Left lung (tissue), 10 donors: ENCODE results near the gene DENND1A. TPM values are rescaled to one million over a fixed set of nuclear protein-coding genes. Genes with fewer than 3 reads are reported as not detected.

Experiments used
- ATAC-seq: fragments of 200-7000 bp; cut with Tn5 transposase; one replicate; pipeline ENCODE4 v1.9.1; 2020; ENCODE audit warnings: moderate library complexity
- DNase-seq, 4 donors: peaks; one replicate each; pipeline ENCODE4 v3.0.0-alpha.2; 2013 to 2020
- H3K27ac ChIP-seq, 2 donors: fragments of 200-600 bp; sonication (generic) in 1 of 2; one replicate each; pipeline versions ENCODE4 v1.5.0 to v1.8.0; 2020 to 2021
- H3K27me3 ChIP-seq, 2 donors: fragments of 200-600 bp; sonication (generic) in 1 of 2; one replicate each; pipeline versions ENCODE4 v1.5.0 to v1.8.0; 2020 to 2021
- H3K36me3 ChIP-seq, 2 donors: fragments of 200-600 bp; sonication (generic) in 1 of 2; one replicate each; pipeline versions ENCODE4 v1.5.0 to v1.8.0; 2020 to 2021
- H3K4me1 ChIP-seq, 2 donors: fragments of 200-600 bp; one replicate each; pipeline ENCODE4 v1.8.0; 2021
- H3K4me3 ChIP-seq, 2 donors: fragments of 200-600 bp; sonication (generic) in 1 of 2; one replicate each; pipeline versions ENCODE4 v1.5.0 to v1.8.0; 2020 to 2021; ENCODE audit warnings: mild to moderate bottlenecking in 1 of 2
- H3K9me3 ChIP-seq, 2 donors: fragments of 200-600 bp; sonication (generic) in 1 of 2; one replicate each; pipeline versions ENCODE4 v1.5.0 to v1.8.0; 2020 to 2021
- intact Hi-C, 2 donors: fragments of 100-400 bp; cut with DNase I; formaldehyde crosslinking; loops; one replicate each; pipeline versions ENCODE4 v1.11.2 to v1.14.2; 2022
- polyA plus RNA-seq, 6 donors: library from polyadenylated mRNA; unstranded; fragments of 120-200 nt; gene quantifications; one replicate each; pipeline ENCODE4 v1.2.1, GENCODE V29; 2013; ENCODE audit not compliant: insufficient read length in 6 of 6
- total RNA-seq, 2 donors: library from RNA; stranded (reverse); fragmentation: NEBNext Ultra II Directional; extraction: Animal tissue kit (Norgen Biotek cat#: 25700); gene quantifications; one replicate each; pipeline ENCODE4 v1.2.1, GENCODE V29; 2021
- TF ChIP-seq, protein P1 (sequence below), 2 donors: fragments of 200-600 bp; sonication (generic) in 1 of 2; IDR thresholded peaks; one replicate each; pipeline versions ENCODE4 v1.5.0 to v1.8.0; 2021; ENCODE audit warnings: antibody characterized with exemption in 2 of 2
- donor health status: DM: no; HTN: yes; CAD: no.
- donor health status: DM: no; HTN: no; CAD: no.

The DENND1A gene
- total and polyA plus RNA-seq, 8 donors: 8.3 to 23.2 (median 9.7) TPM

DNA sequence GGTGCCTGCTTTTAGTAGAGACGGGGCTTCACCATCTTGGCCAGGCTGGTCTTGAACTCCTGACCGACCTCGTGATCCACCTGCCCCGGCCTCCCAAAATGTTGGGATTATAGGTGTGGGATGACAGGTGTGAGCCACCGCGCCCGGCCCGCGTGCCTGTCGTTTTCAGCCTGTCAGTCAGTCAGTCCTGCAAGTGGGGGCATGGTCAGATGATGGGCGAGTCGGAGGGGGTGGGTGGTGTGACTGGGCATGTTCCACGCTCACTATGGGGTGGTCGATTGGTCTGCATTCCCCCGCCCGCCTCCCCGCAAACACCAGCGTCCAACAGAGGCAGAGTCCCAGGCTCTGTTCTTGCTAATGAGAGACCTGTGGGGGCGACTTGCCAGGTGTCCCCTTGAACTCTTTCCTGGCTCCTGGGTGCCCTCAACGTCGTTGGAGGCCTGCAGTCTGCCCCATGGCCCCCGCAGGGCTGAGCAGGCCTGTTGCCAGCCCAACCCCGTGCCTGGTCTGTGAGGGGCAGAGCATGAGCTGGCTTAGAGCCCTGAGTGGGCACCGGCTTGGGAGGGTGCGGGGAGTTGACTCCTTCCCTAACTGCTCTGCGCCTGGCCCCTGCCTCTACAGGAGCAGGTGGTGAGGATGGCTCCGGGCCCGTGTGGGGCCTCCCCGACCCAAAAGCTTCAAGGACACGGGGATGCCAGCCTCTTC is 550.8 kb downstream of the DENND1A start:
- ATAC-seq (no peak), DNase-seq (peak in 1 of 4 donors; percentile 81)
- Histone ChIP-seq H3K36me3 (peaks cover 0 to 28% of the 10 kb centered on the region in 2 donors), H3K27ac (no peak overlapping the region), H3K4me1 (peaks cover 0 to 5% of the 10 kb centered on the region in 2 donors), H3K4me3 (no peak overlapping the region), H3K9me3 (no peaks in the 10 kb centered on the region), H3K27me3 (peaks cover 10 to 27% of the 10 kb centered on the region in 2 donors)
- intact Hi-C loops: no loop called here
- TF ChIP-seq, protein P1, sequence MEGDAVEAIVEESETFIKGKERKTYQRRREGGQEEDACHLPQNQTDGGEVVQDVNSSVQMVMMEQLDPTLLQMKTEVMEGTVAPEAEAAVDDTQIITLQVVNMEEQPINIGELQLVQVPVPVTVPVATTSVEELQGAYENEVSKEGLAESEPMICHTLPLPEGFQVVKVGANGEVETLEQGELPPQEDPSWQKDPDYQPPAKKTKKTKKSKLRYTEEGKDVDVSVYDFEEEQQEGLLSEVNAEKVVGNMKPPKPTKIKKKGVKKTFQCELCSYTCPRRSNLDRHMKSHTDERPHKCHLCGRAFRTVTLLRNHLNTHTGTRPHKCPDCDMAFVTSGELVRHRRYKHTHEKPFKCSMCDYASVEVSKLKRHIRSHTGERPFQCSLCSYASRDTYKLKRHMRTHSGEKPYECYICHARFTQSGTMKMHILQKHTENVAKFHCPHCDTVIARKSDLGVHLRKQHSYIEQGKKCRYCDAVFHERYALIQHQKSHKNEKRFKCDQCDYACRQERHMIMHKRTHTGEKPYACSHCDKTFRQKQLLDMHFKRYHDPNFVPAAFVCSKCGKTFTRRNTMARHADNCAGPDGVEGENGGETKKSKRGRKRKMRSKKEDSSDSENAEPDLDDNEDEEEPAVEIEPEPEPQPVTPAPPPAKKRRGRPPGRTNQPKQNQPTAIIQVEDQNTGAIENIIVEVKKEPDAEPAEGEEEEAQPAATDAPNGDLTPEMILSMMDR (IDR thresholded peaks at IDR 0.05): no peak

DNA sequence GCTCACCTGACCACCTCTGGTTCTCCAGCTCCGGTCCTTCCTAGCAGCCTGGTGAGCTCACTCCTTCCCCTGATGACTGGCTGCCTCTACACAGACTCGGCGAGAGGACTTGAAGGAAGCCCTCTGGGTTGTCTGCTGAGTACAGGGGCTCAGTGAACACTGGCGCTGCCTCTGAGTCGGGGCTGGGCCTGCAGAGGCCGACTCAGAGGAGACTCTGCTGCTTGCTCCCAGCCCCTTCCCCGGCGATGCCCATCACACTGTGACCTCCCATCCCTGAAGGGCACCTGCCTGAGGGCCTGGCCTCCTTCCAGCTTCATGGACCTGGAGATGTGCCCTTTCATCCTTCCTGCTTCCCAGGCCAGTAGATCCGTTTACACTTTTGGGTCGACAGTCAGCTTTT is 551.9 kb downstream of the DENND1A start:
- Histone ChIP-seq H3K27ac (no peak overlapping the region), H3K9me3 (no peaks in the 10 kb centered on the region), H3K4me1 (peaks cover 0 to 5% of the 10 kb centered on the region in 2 donors), H3K4me3 (no peak overlapping the region), H3K36me3 (peaks cover 0 to 17% of the 10 kb centered on the region in 2 donors), H3K27me3 (peaks cover 21 to 38% of the 10 kb centered on the region in 2 donors)
- intact Hi-C loops: no loop called here
- ATAC-seq: no peak
- peak in 1 of 4 donors; percentile 67 for DNase-seq
- TF ChIP-seq, protein P1 (IDR thresholded peaks at IDR 0.05): no peak

DNA sequence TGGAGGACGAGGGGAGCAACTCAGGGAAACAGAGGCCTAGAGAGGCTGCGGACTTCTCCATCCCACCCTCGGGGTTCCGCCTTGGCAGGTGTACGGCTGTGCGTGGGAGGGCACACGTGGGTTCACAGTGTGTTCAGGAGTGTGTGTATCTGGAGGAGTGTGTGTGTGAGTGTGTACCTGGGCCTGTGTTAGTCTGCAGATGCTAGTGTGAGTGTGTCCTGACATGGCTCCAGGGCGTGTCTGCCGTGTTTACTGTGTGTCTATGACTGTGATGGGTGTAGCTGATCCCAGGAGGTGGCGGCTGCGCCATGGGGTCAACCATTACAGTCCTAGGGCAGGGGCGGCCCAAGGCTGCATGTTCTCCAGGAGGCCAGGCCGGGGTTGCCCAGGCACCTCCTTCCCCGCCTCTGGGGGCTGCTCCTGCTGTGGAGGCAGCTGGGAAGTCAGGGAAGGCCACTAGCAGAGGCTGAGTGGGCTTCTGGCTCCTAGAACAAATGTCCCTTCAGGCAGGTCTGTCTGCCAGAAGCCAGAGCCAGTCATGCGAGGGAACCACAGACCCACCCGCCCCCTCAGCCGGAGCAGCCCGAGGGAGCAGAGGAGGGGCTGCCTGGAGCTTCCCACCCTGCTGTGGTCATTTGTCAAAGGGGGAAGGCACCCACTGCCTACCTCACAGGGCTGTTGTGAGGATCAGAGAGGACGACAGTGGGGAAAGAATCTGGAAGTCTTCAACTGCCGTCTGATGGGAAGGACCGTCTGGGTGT is 552.5 kb downstream of the DENND1A start:
- H3K9me3 ChIP-seq: no peaks in the 10 kb centered on the region
- H3K27me3 ChIP-seq: peaks cover 28 to 44% of the 10 kb centered on the region in 2 donors
- DNase-seq (peak in 1 of 4 donors; percentile 76), ATAC-seq (no peak)
- no peak overlapping the region for H3K27ac ChIP-seq
- intact Hi-C loops: no loop called here
- H3K36me3 ChIP-seq: peaks cover 0 to 10% of the 10 kb centered on the region in 2 donors
- peaks cover 0 to 5% of the 10 kb centered on the region in 2 donors for H3K4me1 ChIP-seq
- no peak overlapping the region for H3K4me3 ChIP-seq
- TF ChIP-seq, protein P1 (IDR thresholded peaks at IDR 0.05): no peak

DNA sequence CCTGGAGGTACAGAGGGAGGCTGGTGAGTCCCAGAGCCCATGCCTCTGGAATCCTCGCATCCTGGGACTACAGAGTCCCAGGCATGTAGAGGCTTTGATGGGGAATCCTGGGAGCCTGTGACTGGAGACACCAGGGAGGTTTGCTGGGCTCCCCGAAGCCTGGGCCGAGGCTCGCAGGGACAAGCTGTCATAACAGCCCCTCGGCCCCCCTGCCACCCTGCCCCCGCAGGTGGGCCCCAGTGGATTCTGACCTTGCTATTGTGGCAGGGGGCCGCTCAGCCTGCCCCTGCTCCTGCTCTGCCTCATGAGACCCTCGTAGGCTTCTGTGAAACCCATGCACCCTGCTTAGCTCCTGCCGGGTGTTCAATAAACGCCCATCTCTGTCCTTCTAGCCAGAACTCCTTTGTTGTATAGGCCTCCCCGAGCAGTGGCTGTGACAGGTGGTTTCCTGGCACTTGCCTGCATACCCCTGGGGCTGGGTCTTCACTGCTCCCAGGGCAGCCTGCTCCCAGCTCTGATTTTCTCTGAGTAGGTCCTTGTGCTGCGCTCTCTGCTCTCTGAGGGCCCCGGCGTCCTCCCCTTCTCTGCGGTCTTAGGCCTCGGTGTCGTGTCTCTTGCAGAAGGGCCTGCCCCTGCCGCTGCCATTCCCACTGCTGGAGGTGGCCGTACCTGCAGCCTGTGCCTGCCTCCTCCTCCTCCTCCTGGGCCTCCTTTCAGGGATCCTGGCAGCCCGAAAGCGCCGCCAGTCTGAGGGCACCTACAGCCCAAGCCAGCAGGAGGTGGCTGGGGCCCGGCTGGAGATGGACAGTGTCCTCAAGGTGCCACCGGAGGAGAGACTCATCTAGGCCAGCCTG is 553.5 kb downstream of the DENND1A start:
- Histone ChIP-seq H3K36me3 (peaks cover 0 to 4% of the 10 kb centered on the region in 2 donors), H3K4me1 (peaks cover 0 to 5% of the 10 kb centered on the region in 2 donors), H3K27me3 (peaks cover 30 to 54% of the 10 kb centered on the region in 2 donors), H3K9me3 (no peaks in the 10 kb centered on the region), H3K27ac (no peak overlapping the region), H3K4me3 (no peak overlapping the region)
- DNase-seq: peak in 1 of 4 donors; percentile 69
- intact Hi-C loops: no loop called here
- ATAC-seq: no peak
- TF ChIP-seq, protein P1 (IDR thresholded peaks at IDR 0.05): no peak
